Upper lobe of left lung (tissue), 6 donors: Measurements from ENCODE around the gene LRRC17. TPM values are rescaled to one million over a fixed set of nuclear protein-coding genes. Genes with fewer than 3 reads are reported as not detected.
"Not testable (repeated sequence)": the region's sequence is repeated elsewhere in the genome, so short reads cannot be mapped to it uniquely, and the experiment has no call there.

Experiments used
- ATAC-seq, 2 donors: fragments of 200-7000 bp; cut with Tn5 transposase; one replicate each; pipeline ENCODE4 v1.9.1; 2022; ENCODE audit warnings: mild to moderate bottlenecking in 2 of 2, moderate library complexity in 2 of 2; ENCODE audit not compliant: low FRiP score in 2 of 2
- DNase-seq, 2 donors: peaks; one replicate each; pipeline ENCODE4 v3.0.0-alpha.2; 2019 to 2020
- H3K27ac ChIP-seq, 4 donors: fragments of 200-600 bp; sonication (generic); one replicate each; pipeline ENCODE4 v1.5.1; 2016 to 2019
- H3K27me3 ChIP-seq, 4 donors: fragments of 200-600 bp; sonication (generic); one replicate each; pipeline ENCODE4 v1.5.1; 2017 to 2019
- H3K36me3 ChIP-seq, 4 donors: fragments of 200-600 bp; sonication (generic); one replicate each; pipeline ENCODE4 v1.5.1; 2016 to 2019
- H3K4me1 ChIP-seq, 4 donors: fragments of 200-600 bp; sonication (generic); one replicate each; pipeline ENCODE4 v1.5.1; 2018 to 2019
- H3K4me3 ChIP-seq, 4 donors: fragments of 200-600 bp; sonication (generic); one replicate each; pipeline ENCODE4 v1.5.1; 2017 to 2019; ENCODE audit warnings: mild to moderate bottlenecking in 2 of 4, moderate library complexity in 1 of 4
- H3K9me3 ChIP-seq, 4 donors: fragments of 200-600 bp; sonication (generic); one replicate each; pipeline ENCODE4 v1.5.1; 2018 to 2019
- CTCF ChIP-seq, 6 experiments: fragments of 450-650 bp in 4 of 6; fragments of 200-600 bp in 2 of 6; sonication (generic) in 2 of 6; IDR thresholded peaks; one replicate each; pipeline ENCODE4 v1.5.1; 2016 to 2019; ENCODE audit warnings: antibody characterized with exemption in 6 of 6
- EP300 ChIP-seq, 4 donors: sonication (generic); formaldehyde crosslinking; IDR thresholded peaks; one replicate each; pipeline ENCODE4 v1.5.1; 2017; ENCODE audit warnings: antibody characterized with exemption in 4 of 4, control low read depth in 2 of 4
- POLR2A ChIP-seq, 4 donors: fragments of 450-650 bp; IDR thresholded peaks; one replicate each; pipeline ENCODE4 v1.5.1; 2016 to 2017; ENCODE audit warnings: antibody characterized with exemption in 4 of 4, mild to moderate bottlenecking in 2 of 4
- POLR2AphosphoS5 ChIP-seq, 2 donors: sonication (generic); formaldehyde crosslinking; IDR thresholded peaks; one replicate each; pipeline ENCODE4 v1.5.1; 2017; ENCODE audit warnings: antibody characterized with exemption in 2 of 2
- WGBS, 2 donors: methylation state at CpG; one replicate each; pipeline ENCODE4 v1.1.5; 2017 to 2018; 5-methylcytosine and 5-hydroxymethylcytosine counted together
- total RNA-seq, 6 donors: library from RNA; depleted of rRNA in 4 of 6; stranded (reverse); fragments of >200 nt in 4 of 6; gene quantifications; one replicate each; pipeline versions ENCODE4 v1.1.0 to v1.2.1, GENCODE V29; 2016 to 2021
- donor health status: DM: no; HTN: no; CAD: no; lungs with moderate emphysema.
- donor health status: DM: no; HTN: yes; CAD: no; lungs with severe emphysema.

The LRRC17 gene
- total RNA-seq, 6 donors from 2014 or later: 0.46 to 4.7 (median 3.4) TPM; not detected in 1

GRCh38 chr7:102967798-102968197 is 55.0 kb downstream of the LRRC17 start:
- Histone ChIP-seq H3K36me3 (no peaks in the 10 kb centered on the region), H3K27ac (no peak overlapping the region), H3K9me3 (no peaks in the 10 kb centered on the region), H3K27me3 (no peaks in the 10 kb centered on the region), H3K4me1 (no peaks in the 10 kb centered on the region), H3K4me3 (no peak overlapping the region)
- TF ChIP-seq POLR2AphosphoS5 (IDR thresholded peaks at IDR 0.05): no peak
- TF ChIP-seq CTCF (IDR thresholded peaks at IDR 0.05): no peak
- no peak for TF ChIP-seq EP300 (IDR thresholded peaks at IDR 0.05)
- no peak for TF ChIP-seq POLR2A (IDR thresholded peaks at IDR 0.05)
- no peak for DNase-seq
- no peak for ATAC-seq

GRCh38 chr7:102973096-102973802 is 60.4 kb downstream of the LRRC17 start:
- peak overlapping the region in 1 of 4 donors; percentile 36 for H3K27ac ChIP-seq
- no peaks in the 10 kb centered on the region for H3K4me1 ChIP-seq
- no peaks in the 10 kb centered on the region for H3K27me3 ChIP-seq
- no peaks in the 10 kb centered on the region for H3K9me3 ChIP-seq
- H3K36me3 ChIP-seq: no peaks in the 10 kb centered on the region
- DNase-seq: peak; percentile 8 to 45
- ATAC-seq: no peak
- 92 to 93% methylated on average over 23 of the region's 23 CpGs for WGBS, 2 donors
- no peak for TF ChIP-seq EP300 (IDR thresholded peaks at IDR 0.05)
- H3K4me3 ChIP-seq: no peak overlapping the region

- TF ChIP-seq CTCF (IDR thresholded peaks at IDR 0.05) (no peak), EP300 (IDR thresholded peaks at IDR 0.05) (no peak), POLR2AphosphoS5 (IDR thresholded peaks at IDR 0.05) (no peak), POLR2A (IDR thresholded peaks at IDR 0.05) (no peak)
- DNase-seq (no peak), ATAC-seq (no peak)
- no peaks in the 10 kb centered on the region for H3K9me3 ChIP-seq
- H3K27me3 ChIP-seq: no peaks in the 10 kb centered on the region
- H3K27ac ChIP-seq: no peak overlapping the region
- no peaks in the 10 kb centered on the region for H3K4me1 ChIP-seq
- H3K36me3 ChIP-seq: no peaks in the 10 kb centered on the region
- H3K4me3 ChIP-seq: no peak overlapping the region
- 88 to 92% methylated on average over 15 of the region's 15 CpGs for WGBS, 2 donors
Measured at GRCh38 chr7:102974366-102975236, 61.8 kb downstream of the LRRC17 start.

- WGBS, 2 donors: 91 to 98% methylated on average over 5 to 8 of the region's 8 CpGs
Measured at GRCh38 chr7:102975854-102976253, 63.1 kb downstream of the LRRC17 start.

GRCh38 chr7:102976493-102976892 is 63.7 kb downstream of the LRRC17 start:
- Histone ChIP-seq H3K27ac (no peak overlapping the region), H3K4me3 (no peak overlapping the region), H3K4me1 (no peaks in the 10 kb centered on the region), H3K9me3 (no peaks in the 10 kb centered on the region), H3K36me3 (no peaks in the 10 kb centered on the region), H3K27me3 (no peaks in the 10 kb centered on the region)
- 92 to 97% methylated on average over 8 of the region's 8 CpGs for WGBS, 2 donors
- DNase-seq: no peak
- no peak for ATAC-seq
- no peak for TF ChIP-seq EP300 (IDR thresholded peaks at IDR 0.05)
- TF ChIP-seq POLR2A (IDR thresholded peaks at IDR 0.05): no peak
- TF ChIP-seq POLR2AphosphoS5 (IDR thresholded peaks at IDR 0.05): no peak
- no peak for TF ChIP-seq CTCF (IDR thresholded peaks at IDR 0.05)

More at GRCh38 chr7:102975854-102976253, 63.1 kb downstream of the LRRC17 start:
- no peak overlapping the region for H3K27ac ChIP-seq
- TF ChIP-seq POLR2A (IDR thresholded peaks at IDR 0.05): no peak
- no peaks in the 10 kb centered on the region for H3K4me1 ChIP-seq
- H3K27me3 ChIP-seq: no peaks in the 10 kb centered on the region
- no peaks in the 10 kb centered on the region for H3K9me3 ChIP-seq
- ATAC-seq (no peak), DNase-seq (peak in 1 of 2 donors; percentile 12)
- no peaks in the 10 kb centered on the region for H3K36me3 ChIP-seq
- H3K4me3 ChIP-seq: no peak overlapping the region

GRCh38 chr7:102977586-102977985 is 64.8 kb downstream of the LRRC17 start:
- not testable (repeated sequence) for H3K4me3 ChIP-seq, H3K27ac ChIP-seq, ATAC-seq, DNase-seq, H3K36me3 ChIP-seq, H3K4me1 ChIP-seq, H3K27me3 ChIP-seq, H3K9me3 ChIP-seq
- WGBS, 2 donors: 85 to 87% methylated on average over 4 of the region's 4 CpGs
